HCEC 1CT (cell line): ENCODE measurements around the gene MRPS7.
"Not testable (repeated sequence)": the region's sequence is repeated elsewhere in the genome, so short reads cannot be mapped to it uniquely, and the experiment has no call there.

Experiments
- DNase-seq: peaks from one replicate; pipeline ENCODE4 v3.0.0-alpha.2; 2017

MRPS7 gene

GRCh38 chr17:75271955-75272847 is 10.5 kb downstream of the MRPS7 start:
- no peak for DNase-seq

GRCh38 chr17:75272848-75273184 is 11.1 kb downstream of the MRPS7 start:
- DNase-seq, result no peak

GRCh38 chr17:75273977-75274708 is 12.5 kb downstream of the MRPS7 start:
- peak; percentile 88 for DNase-seq

GRCh38 chr17:75277664-75278071 is 16.0 kb downstream of the MRPS7 start:
- DNase-seq, result no peak

GRCh38 chr17:75280189-75280588 is 18.5 kb downstream of the MRPS7 start:
- DNase-seq, result not testable (repeated sequence)

- DNase-seq, result no peak
These were observed 23.4 kb downstream of the MRPS7 start for GRCh38 chr17:75285123-75285522.

GRCh38 chr17:75287221-75287620 is 25.5 kb downstream of the MRPS7 start:
- DNase-seq, result no peak

GRCh38 chr17:75288359-75288758 is 26.7 kb downstream of the MRPS7 start:
- no peak for DNase-seq

GRCh38 chr17:75288770-75289114 is 27.1 kb downstream of the MRPS7 start:
- DNase-seq, result no peak

GRCh38 chr17:75289115-75289831 is 27.6 kb downstream of the MRPS7 start, which contains the start of gene SLC25A19:
TSS of gene SLC25A19 (minus strand) at chr17:75289433. CDS start at chr17:75286764, 2,669 bp downstream.
- peak; percentile 100 for DNase-seq

- peak; percentile 53 for DNase-seq
These were observed 28.2 kb downstream of the MRPS7 start for GRCh38 chr17:75289832-75290337.

- DNase-seq, result not testable (repeated sequence)
These were observed 31.2 kb downstream of the MRPS7 start for GRCh38 chr17:75292810-75293448.

- DNase-seq, result no peak
These were observed 33.8 kb downstream of the MRPS7 start for GRCh38 chr17:75295201-75296158.

GRCh38 chr17:75300280-75300679 is 38.6 kb downstream of the MRPS7 start:
- no peak for DNase-seq

- DNase-seq, result no peak
These were observed 39.4 kb downstream of the MRPS7 start for GRCh38 chr17:75301049-75301448.

GRCh38 chr17:75301502-75302206 is 40.0 kb downstream of the MRPS7 start:
- no peak for DNase-seq

GRCh38 chr17:75307957-75308731 is 46.5 kb downstream of the MRPS7 start:
- DNase-seq, result no peak

GRCh38 chr17:75308732-75309629 is 47.3 kb downstream of the MRPS7 start:
- DNase-seq, result no peak
